ENCODE results near the gene ADAMTS4. TPM values are rescaled to one million over a fixed set of nuclear protein-coding genes. Genes with fewer than 3 reads are reported as not detected.

ADAMTS4 gene
- total and polyA plus RNA-seq, 2 donors (not counting 3 experiments of a cell fraction or from before 2014, with no cell fraction given), result 2.5 to 13.6 TPM

DNA sequence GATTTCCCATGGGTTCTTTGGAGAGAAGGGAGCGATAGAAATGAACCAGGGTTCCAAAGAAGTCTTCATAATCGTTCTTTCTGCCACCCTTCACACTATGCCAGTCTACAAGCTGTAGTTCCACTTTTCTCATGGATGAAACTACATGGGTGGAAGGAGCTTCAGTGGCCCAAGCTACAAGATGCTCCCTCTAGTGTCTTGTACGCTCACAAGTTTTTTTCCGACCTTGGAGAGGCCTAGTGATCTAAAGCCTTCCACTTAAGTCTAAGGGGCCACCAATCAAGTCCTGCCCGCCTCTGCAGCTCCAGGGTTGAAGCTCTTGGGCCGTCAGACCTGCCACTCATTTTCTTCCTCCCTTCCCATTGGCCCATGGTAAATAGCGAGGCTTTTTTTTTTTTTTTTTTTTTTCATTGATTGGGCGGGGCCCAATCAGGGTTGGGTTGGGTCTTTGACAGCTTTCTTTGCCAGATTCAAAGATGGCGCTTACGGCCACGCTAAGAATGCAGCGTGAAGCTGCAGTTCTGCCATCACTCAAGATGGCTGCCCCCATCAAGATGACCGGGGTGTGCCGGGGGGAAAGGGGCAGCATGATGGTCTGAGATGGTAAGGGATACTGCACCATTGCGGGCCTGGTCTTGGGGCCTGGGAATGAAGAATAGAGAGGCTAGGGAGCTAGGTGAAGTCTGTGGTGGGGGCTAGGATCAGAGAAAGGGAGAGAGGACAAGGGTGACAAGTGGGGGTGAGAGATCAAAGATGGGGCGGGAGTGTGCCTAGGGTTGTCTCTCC, 26.9 kb upstream of the ADAMTS4 start, which contains the start of gene TOMM40L:
Gene TOMM40L, plus strand, starts transcription at position 527 of the 786 bp plus-strand sequence. CDS start 430 bp downstream, outside the sequence.
- DNase-seq (ENCODE audit: low read depth, low spot score) (peak; percentile 99), FAIRE-seq (peak; percentile 100)
- peak within 1 kb of the TSS; percentile 79 for H2AFZ ChIP-seq (ENCODE audit: low read depth, low read length)
- dilution Hi-C loops (cut with MboI; ENCODE audit: extremely low pct_ligation_motif_present, low sequenced_read_pairs), result no loop called here
- no peaks in the 10 kb centered on the region for H3K27me3 ChIP-seq (ENCODE audit: control insufficient read depth in 2 of 2, insufficient read depth in 2 of 2, low read length in 2 of 2)
- H3K9ac ChIP-seq (replicated peaks; ENCODE audit: extremely low read depth, insufficient read depth, low read length), result peak within 1 kb of the TSS; percentile 71
- peaks cover 10% of the 10 kb centered on the region in 2 experiments for H3K36me3 ChIP-seq (ENCODE audit: control insufficient read depth in 2 of 2, extremely low read depth in 1 of 2, insufficient read depth in 2 of 2, low read length in 2 of 2)
- BruUV-seq (replicated peaks), result no TSS peak
- H3K4me2 ChIP-seq (ENCODE audit: insufficient read depth, low read length), result peak within 1 kb of the TSS; percentile 80
- CTCF ChIA-PET, result interaction anchor here (0.6 to 6.9 kb wide), 29 partner anchors 10 to 262 kb away, joined by 3 to 156 read pairs (median 7); partner anchors contain the start of genes ADAMTS4, B4GALT3, CFAP126 and FCER1G
- POLR2A ChIA-PET, result interaction anchor here (0.6 to 1.4 kb wide), 8 partner anchors 9 to 163 kb away, joined by 3 to 15 read pairs (median 4); partner anchors contain the start of genes NDUFS2 and PPOX
- TF ChIP-seq MYC (IDR thresholded peaks at IDR 0.05; ENCODE audit: low read depth, low read length), result no peak
- TF ChIP-seq FOS (IDR thresholded peaks at IDR 0.05; ENCODE audit: borderline replicate concordance, insufficient read depth, low read length), result no peak
- no peak for TF ChIP-seq POLR2AphosphoS5 (IDR thresholded peaks at IDR 0.05; ENCODE audit: insufficient read depth, low read depth, low read length)
- no peak for TF ChIP-seq GATA2 (IDR thresholded peaks at IDR 0.05; ENCODE audit: insufficient read depth, insufficient read length, low read depth, low read length)
- TF ChIP-seq, protein P1, sequence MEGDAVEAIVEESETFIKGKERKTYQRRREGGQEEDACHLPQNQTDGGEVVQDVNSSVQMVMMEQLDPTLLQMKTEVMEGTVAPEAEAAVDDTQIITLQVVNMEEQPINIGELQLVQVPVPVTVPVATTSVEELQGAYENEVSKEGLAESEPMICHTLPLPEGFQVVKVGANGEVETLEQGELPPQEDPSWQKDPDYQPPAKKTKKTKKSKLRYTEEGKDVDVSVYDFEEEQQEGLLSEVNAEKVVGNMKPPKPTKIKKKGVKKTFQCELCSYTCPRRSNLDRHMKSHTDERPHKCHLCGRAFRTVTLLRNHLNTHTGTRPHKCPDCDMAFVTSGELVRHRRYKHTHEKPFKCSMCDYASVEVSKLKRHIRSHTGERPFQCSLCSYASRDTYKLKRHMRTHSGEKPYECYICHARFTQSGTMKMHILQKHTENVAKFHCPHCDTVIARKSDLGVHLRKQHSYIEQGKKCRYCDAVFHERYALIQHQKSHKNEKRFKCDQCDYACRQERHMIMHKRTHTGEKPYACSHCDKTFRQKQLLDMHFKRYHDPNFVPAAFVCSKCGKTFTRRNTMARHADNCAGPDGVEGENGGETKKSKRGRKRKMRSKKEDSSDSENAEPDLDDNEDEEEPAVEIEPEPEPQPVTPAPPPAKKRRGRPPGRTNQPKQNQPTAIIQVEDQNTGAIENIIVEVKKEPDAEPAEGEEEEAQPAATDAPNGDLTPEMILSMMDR (IDR thresholded peaks at IDR 0.05; ENCODE audit: extremely low read depth in 1 of 2, insufficient read depth in 1 of 2, low read depth in 1 of 2, low read length in 2 of 2), result peak; percentile 55 to 57
- TF ChIP-seq EZH2 (IDR thresholded peaks at IDR 0.05; ENCODE audit: borderline replicate concordance, low read depth, low read length, severe bottlenecking), result no peak
- TF ChIP-seq POLR2A (IDR thresholded peaks at IDR 0.05; ENCODE audit: low read depth, low read length), result peak; percentile 36
- TF ChIP-seq JUN (IDR thresholded peaks at IDR 0.05; ENCODE audit: borderline replicate concordance, insufficient read depth, insufficient read length, low read depth), result no peak
- TF ChIP-seq MAX (IDR thresholded peaks at IDR 0.05; ENCODE audit: insufficient read depth, insufficient read length), result no peak
- H4K20me1 ChIP-seq (replicated peaks; ENCODE audit: control insufficient read depth, extremely low read depth, insufficient read depth, low read length), result no peaks in the 10 kb centered on the region
- H3K4me3 ChIP-seq (replicated peaks in 1 of 3; ENCODE audit: insufficient read depth in 1 of 3, low read depth in 1 of 3, low read length in 3 of 3), result peak within 1 kb of the TSS; percentile 43 to 83 (median 59)
- intact Hi-C loops (cut with micrococcal nuclease), result loop anchor here (1.0 to 2.0 kb wide), 4 partner anchors 15 to 41 kb away; partner anchors contain the start of gene NDUFS2
- H3K79me2 ChIP-seq (ENCODE audit: control insufficient read depth, insufficient read depth, low read length), result no peaks in the 10 kb centered on the region
- H3K9me1 ChIP-seq (replicated peaks; ENCODE audit: control insufficient read depth, extremely low read depth, insufficient read depth, low read length), result no peaks in the 10 kb centered on the region
- H3K27ac ChIP-seq (ENCODE audit: insufficient read depth, low read depth, low read length), result peak within 1 kb of the TSS; percentile 31
- peaks cover 18% of the 10 kb centered on the region for H3K4me1 ChIP-seq (ENCODE audit: control insufficient read depth, extremely low read depth, insufficient read depth, low read length)
- H3K9me3 ChIP-seq (replicated peaks; ENCODE audit: control insufficient read depth, insufficient read depth, low read length), result no peaks in the 10 kb centered on the region

All from endothelial cell of umbilical vein (primary cell).